CD4-positive, alpha-beta T cell (primary cell): Measurements from ENCODE around the gene SLC18A2. TPM values are rescaled to one million over a fixed set of nuclear protein-coding genes. Genes with fewer than 3 reads are reported as not detected.

Experiments used
- ATAC-seq: fragments of 200-7000 bp; cut with Tn5 transposase; one replicate; pipeline ENCODE4 v1.10.0; 2022; ENCODE audit warnings: mild to moderate bottlenecking; ENCODE audit not compliant: poor library complexity
- CTCF ChIA-PET: fragments of 350-600 bp; sonication (Branson Sonifier 250); formaldehyde crosslinking; loops from one replicate; lab custom pipeline; 2021; ENCODE audit warnings: antibody characterized with exemption, inconsistent platforms; lab: Charles Lee
- POLR2A ChIA-PET: fragments of 350-600 bp; sonication (Branson Sonifier 250); formaldehyde crosslinking; loops from one replicate; lab custom pipeline; 2021; ENCODE audit warnings: antibody characterized with exemption, inconsistent platforms; lab: Charles Lee
- DNase-seq, 14 experiments: peaks; one replicate each; pipeline ENCODE4 v3.0.0-alpha.2; 2013 to 2020; ENCODE audit warnings: mixed read lengths in 2 of 14
- H3K27ac ChIP-seq, 2 donors: one replicate each; pipeline versions ENCODE4 v1.5.1 to v1.7.0; 2013; ENCODE audit warnings: low read length in 2 of 2, low read depth in 1 of 2, mild to moderate bottlenecking in 1 of 2
- H3K27me3 ChIP-seq, 2 experiments: 1 replicate in 1 of 2; 2 replicates in 1 of 2; pipeline versions ENCODE4 v1.6.1 to v1.7.0; 2013; ENCODE audit warnings: low read length in 2 of 2, control low read depth in 1 of 2, mild to moderate bottlenecking in 1 of 2, moderate library complexity in 1 of 2; ENCODE audit not compliant: insufficient read depth in 2 of 2, control insufficient read depth in 1 of 2
- H3K36me3 ChIP-seq: one replicate; pipeline ENCODE4 v1.6.1; 2013; ENCODE audit warnings: low read length, control low read depth; ENCODE audit not compliant: insufficient read depth
- H3K4me1 ChIP-seq: one replicate; pipeline ENCODE4 v1.6.1; 2013; ENCODE audit warnings: low read length, control low read depth; ENCODE audit not compliant: insufficient read depth
- H3K4me3 ChIP-seq: one replicate; pipeline ENCODE4 v1.5.1; 2013; ENCODE audit warnings: mild to moderate bottlenecking, low read length, moderate library complexity
- H3K9me3 ChIP-seq, 2 experiments: 1 replicate in 1 of 2; 2 replicates in 1 of 2; pipeline versions ENCODE4 v1.6.1 to v1.7.0; 2013; ENCODE audit warnings: low read length in 2 of 2, mild to moderate bottlenecking in 2 of 2, control low read depth in 1 of 2, moderate library complexity in 1 of 2; ENCODE audit not compliant: control insufficient read depth in 1 of 2, insufficient read depth in 1 of 2
- H3K27ac Mint-ChIP-seq: one replicate; pipeline ENCODE4 v1.8.0; 2020; ENCODE audit warnings: mixed read lengths
- H3K27me3 Mint-ChIP-seq: one replicate; pipeline ENCODE4 v1.8.0; 2021; ENCODE audit warnings: mixed read lengths
- H3K36me3 Mint-ChIP-seq: one replicate; pipeline ENCODE4 v1.8.0; 2021; ENCODE audit warnings: low read depth, mixed read lengths
- H3K4me1 Mint-ChIP-seq: one replicate; pipeline ENCODE4 v1.8.0; 2021; ENCODE audit warnings: low read depth, mixed read lengths
- H3K4me3 Mint-ChIP-seq: one replicate; pipeline ENCODE4 v1.8.0; 2020; ENCODE audit warnings: mild to moderate bottlenecking, mixed read lengths
- H3K9me3 Mint-ChIP-seq: one replicate; pipeline ENCODE4 v1.8.0; 2020; ENCODE audit warnings: mixed read lengths
- CTCF ChIP-seq: fragments of 200-600 bp; IDR thresholded peaks from one replicate; pipeline ENCODE4 v1.8.0; 2022; ENCODE audit warnings: antibody characterized with exemption, mild to moderate bottlenecking
- intact Hi-C, 2 experiments: fragments of 100-400 bp; cut with DNase I in 1 of 2; cut with micrococcal nuclease in 1 of 2; formaldehyde crosslinking; loops; one replicate each; pipeline versions ENCODE4 v1.15.1 to v1.9.0; 2023 to 2025; cut with DNase I, micrococcal nuclease
- total RNA-seq, 174 experiments: library from RNA in 2 of 174; stranded (reverse) in 2 of 174; gene quantifications; one replicate each; pipeline ENCODE4 v1.2.3 and lab custom pipeline; 2021 to 2026

Gene SLC18A2
- total RNA-seq, 2 experiments from 2014 or later = 0.92 to 1.2 TPM

GRCh38 chr10:117264782-117265181 is 23.9 kb downstream of the SLC18A2 start:
- no peak for ATAC-seq
- TF ChIP-seq CTCF = no peak
- no peak for DNase-seq
- Histone ChIP-seq H3K4me3 (no peak overlapping the region), H3K36me3 (no peaks in the 10 kb centered on the region), H3K27me3 (peaks cover 0 to 3% of the 10 kb centered on the region in 2 experiments), H3K27ac (no peak overlapping the region), H3K9me3 (peaks cover 0 to 4% of the 10 kb centered on the region in 2 experiments), H3K4me1 (no peaks in the 10 kb centered on the region)
- ChIA-PET CTCF (no interaction called here), POLR2A (no interaction called here)
- Mint-ChIP-seq H3K4me1 (peaks cover 9% of the 10 kb centered on the region), H3K36me3 (no peaks in the 10 kb centered on the region), H3K9me3 (no peaks in the 10 kb centered on the region), H3K4me3 (no peak overlapping the region), H3K27ac (no peak overlapping the region), H3K27me3 (peaks cover 4% of the 10 kb centered on the region)
- intact Hi-C loops = no loop called here

- CTCF ChIA-PET = interaction anchor here (0.7 kb wide), 1 partner anchor 15 kb away, joined by 3 read pairs; no protein-coding TSS in a partner anchor
Measured at GRCh38 chr10:117266400-117266799, 25.5 kb downstream of the SLC18A2 start.

GRCh38 chr10:117266812-117267211 is 25.9 kb downstream of the SLC18A2 start:
- Mint-ChIP-seq H3K4me3 (no peak overlapping the region), H3K36me3 (no peaks in the 10 kb centered on the region), H3K4me1 (no peaks in the 10 kb centered on the region), H3K27me3 (peaks cover 4% of the 10 kb centered on the region), H3K9me3 (no peaks in the 10 kb centered on the region), H3K27ac (no peak overlapping the region)
- no peak for DNase-seq
- H3K27me3 ChIP-seq = peaks cover 0 to 3% of the 10 kb centered on the region in 2 experiments
- H3K4me1 ChIP-seq = no peaks in the 10 kb centered on the region
- no peaks in the 10 kb centered on the region for H3K36me3 ChIP-seq
- no peak overlapping the region for H3K4me3 ChIP-seq
- no peak for ATAC-seq
- intact Hi-C loops = no loop called here
- POLR2A ChIA-PET = no interaction called here
- CTCF ChIA-PET = no interaction called here
- no peak overlapping the region for H3K27ac ChIP-seq
- TF ChIP-seq CTCF = no peak
- no peaks in the 10 kb centered on the region for H3K9me3 ChIP-seq

More at GRCh38 chr10:117266400-117266799, 25.5 kb downstream of the SLC18A2 start:
- H3K9me3 Mint-ChIP-seq = no peaks in the 10 kb centered on the region
- Histone ChIP-seq H3K36me3 (no peaks in the 10 kb centered on the region), H3K27me3 (peaks cover 0 to 3% of the 10 kb centered on the region in 2 experiments), H3K27ac (no peak overlapping the region), H3K9me3 (peaks cover 0 to 2% of the 10 kb centered on the region in 2 experiments), H3K4me1 (no peaks in the 10 kb centered on the region), H3K4me3 (no peak overlapping the region)
- intact Hi-C loops = no loop called here
- peaks cover 4% of the 10 kb centered on the region for H3K27me3 Mint-ChIP-seq
- POLR2A ChIA-PET = no interaction called here
- ATAC-seq (no peak), DNase-seq (no peak)
- no peaks in the 10 kb centered on the region for H3K36me3 Mint-ChIP-seq
- H3K27ac Mint-ChIP-seq = no peak overlapping the region
- H3K4me1 Mint-ChIP-seq = no peaks in the 10 kb centered on the region
- H3K4me3 Mint-ChIP-seq = no peak overlapping the region
- no peak for TF ChIP-seq CTCF
